ENCODE data around the gene PACRG.
A peak's percentile ranks its signal among the peaks of the same experiment; 100 is the strongest.

DNA sequence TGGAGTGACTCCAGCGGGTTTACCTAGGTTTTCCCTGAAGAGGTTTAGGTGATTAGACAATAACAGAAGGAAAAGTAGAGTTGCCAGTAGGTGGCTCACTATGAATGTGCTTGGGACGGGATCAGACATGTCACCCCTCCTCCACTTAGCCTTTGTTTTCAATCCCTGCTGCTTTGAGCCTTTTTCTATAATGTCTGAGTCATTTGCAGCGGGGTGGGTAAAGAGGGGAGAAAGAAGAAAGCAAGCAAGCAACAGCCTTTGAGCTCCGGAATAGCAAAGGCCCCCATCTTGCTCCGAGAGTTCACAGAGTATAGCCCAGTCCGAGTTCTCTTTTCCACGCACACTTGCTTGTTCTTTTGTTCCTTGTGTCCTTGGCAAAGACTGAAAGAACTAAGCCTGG lies 129.1 kb downstream of the PACRG start:
- TF ChIP-seq TCF7L2 (IDR thresholded peaks at IDR 0.05; ENCODE audit: low read depth, low read length) (no peak), RFX1 (IDR thresholded peaks at IDR 0.05) (no peak), HDAC2 (CRISPR knock-in tag; IDR thresholded peaks at IDR 0.05) (no peak), SOX6 (IDR thresholded peaks at IDR 0.05) (no peak), SOX6 (CRISPR knock-in tag; IDR thresholded peaks at IDR 0.05) (peak; percentile 39; the same call in 1 of the 2 replicates), SRSF9 (IDR thresholded peaks at IDR 0.05; ENCODE audit: borderline replicate concordance, insufficient read depth, low read depth, low read length, poor library complexity, severe bottlenecking) (no peak), YY1 (IDR thresholded peaks at IDR 0.05; ENCODE audit: insufficient read depth, insufficient replicate concordance, low read depth, low read length) (no peak), NCOR1 (IDR thresholded peaks at IDR 0.05; ENCODE audit: borderline replicate concordance, low read length) (no peak), FOXJ3 (CRISPR knock-in tag; IDR thresholded peaks at IDR 0.05; ENCODE audit: borderline replicate concordance) (no peak), NBN (conservative IDR thresholded peaks at IDR 0.05) (no peak), CREB1 (IDR thresholded peaks at IDR 0.05) (no peak), CREB1 (CRISPR knock-in tag; IDR thresholded peaks at IDR 0.05) (no peak)
- TF ChIP-seq, protein P1, sequence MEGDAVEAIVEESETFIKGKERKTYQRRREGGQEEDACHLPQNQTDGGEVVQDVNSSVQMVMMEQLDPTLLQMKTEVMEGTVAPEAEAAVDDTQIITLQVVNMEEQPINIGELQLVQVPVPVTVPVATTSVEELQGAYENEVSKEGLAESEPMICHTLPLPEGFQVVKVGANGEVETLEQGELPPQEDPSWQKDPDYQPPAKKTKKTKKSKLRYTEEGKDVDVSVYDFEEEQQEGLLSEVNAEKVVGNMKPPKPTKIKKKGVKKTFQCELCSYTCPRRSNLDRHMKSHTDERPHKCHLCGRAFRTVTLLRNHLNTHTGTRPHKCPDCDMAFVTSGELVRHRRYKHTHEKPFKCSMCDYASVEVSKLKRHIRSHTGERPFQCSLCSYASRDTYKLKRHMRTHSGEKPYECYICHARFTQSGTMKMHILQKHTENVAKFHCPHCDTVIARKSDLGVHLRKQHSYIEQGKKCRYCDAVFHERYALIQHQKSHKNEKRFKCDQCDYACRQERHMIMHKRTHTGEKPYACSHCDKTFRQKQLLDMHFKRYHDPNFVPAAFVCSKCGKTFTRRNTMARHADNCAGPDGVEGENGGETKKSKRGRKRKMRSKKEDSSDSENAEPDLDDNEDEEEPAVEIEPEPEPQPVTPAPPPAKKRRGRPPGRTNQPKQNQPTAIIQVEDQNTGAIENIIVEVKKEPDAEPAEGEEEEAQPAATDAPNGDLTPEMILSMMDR (CRISPR knock-in tag; IDR thresholded peaks at IDR 0.05) = peak; percentile 73
- TF ChIP-seq, protein P2, sequence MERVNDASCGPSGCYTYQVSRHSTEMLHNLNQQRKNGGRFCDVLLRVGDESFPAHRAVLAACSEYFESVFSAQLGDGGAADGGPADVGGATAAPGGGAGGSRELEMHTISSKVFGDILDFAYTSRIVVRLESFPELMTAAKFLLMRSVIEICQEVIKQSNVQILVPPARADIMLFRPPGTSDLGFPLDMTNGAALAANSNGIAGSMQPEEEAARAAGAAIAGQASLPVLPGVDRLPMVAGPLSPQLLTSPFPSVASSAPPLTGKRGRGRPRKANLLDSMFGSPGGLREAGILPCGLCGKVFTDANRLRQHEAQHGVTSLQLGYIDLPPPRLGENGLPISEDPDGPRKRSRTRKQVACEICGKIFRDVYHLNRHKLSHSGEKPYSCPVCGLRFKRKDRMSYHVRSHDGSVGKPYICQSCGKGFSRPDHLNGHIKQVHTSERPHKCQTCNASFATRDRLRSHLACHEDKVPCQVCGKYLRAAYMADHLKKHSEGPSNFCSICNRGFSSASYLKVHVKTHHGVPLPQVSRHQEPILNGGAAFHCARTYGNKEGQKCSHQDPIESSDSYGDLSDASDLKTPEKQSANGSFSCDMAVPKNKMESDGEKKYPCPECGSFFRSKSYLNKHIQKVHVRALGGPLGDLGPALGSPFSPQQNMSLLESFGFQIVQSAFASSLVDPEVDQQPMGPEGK (CRISPR knock-in tag; IDR thresholded peaks at IDR 0.05) = peak; percentile 17; the same call in 1 of the 2 replicates
